ENCODE results near the gene LDLRAD3. TPM values are rescaled to one million over a fixed set of nuclear protein-coding genes. Genes with fewer than 3 reads are reported as not detected.

Gene LDLRAD3
- total RNA-seq, 1 donor from 2014 or later: 21.6 TPM

- Histone ChIP-seq H3K9me3 (no peaks in the 10 kb centered on the region), H3K4me3 (no peak overlapping the region), H3K36me3 (no peaks in the 10 kb centered on the region), H3K27ac (no peak overlapping the region), H3K4me1 (no peaks in the 10 kb centered on the region), H3K27me3 (no peaks in the 10 kb centered on the region)
- no peak for DNase-seq (ENCODE audit: low spot score in 2 of 2)
- TF ChIP-seq, protein P1, sequence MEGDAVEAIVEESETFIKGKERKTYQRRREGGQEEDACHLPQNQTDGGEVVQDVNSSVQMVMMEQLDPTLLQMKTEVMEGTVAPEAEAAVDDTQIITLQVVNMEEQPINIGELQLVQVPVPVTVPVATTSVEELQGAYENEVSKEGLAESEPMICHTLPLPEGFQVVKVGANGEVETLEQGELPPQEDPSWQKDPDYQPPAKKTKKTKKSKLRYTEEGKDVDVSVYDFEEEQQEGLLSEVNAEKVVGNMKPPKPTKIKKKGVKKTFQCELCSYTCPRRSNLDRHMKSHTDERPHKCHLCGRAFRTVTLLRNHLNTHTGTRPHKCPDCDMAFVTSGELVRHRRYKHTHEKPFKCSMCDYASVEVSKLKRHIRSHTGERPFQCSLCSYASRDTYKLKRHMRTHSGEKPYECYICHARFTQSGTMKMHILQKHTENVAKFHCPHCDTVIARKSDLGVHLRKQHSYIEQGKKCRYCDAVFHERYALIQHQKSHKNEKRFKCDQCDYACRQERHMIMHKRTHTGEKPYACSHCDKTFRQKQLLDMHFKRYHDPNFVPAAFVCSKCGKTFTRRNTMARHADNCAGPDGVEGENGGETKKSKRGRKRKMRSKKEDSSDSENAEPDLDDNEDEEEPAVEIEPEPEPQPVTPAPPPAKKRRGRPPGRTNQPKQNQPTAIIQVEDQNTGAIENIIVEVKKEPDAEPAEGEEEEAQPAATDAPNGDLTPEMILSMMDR (IDR thresholded peaks at IDR 0.05): no peak
- intact Hi-C loops (cut with DNase I): no loop called here
Observed at GRCh38 chr11:36110668-36111410, 167.0 kb downstream of the LDLRAD3 start.

DNA sequence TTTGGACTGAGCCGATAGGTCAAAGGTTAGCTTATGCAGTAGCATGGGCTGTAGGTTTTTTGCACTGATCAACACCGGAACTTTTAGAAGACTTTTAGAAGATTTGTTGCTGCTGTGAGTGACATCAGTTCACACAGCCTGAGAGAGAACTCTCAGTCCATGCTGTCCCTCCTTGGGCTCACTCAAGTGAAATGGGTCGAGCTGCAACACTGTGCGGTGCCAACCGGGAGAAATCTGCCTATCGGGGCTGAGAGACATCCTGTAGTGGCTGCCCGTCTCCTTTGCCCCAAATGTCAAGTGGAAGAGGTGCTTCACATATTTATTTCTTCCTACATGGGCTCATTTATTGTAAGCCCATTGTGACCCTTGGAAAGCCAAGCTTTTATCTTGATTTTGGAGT lies 170.2 kb downstream of the LDLRAD3 start:
- Histone ChIP-seq H3K27me3 (no peaks in the 10 kb centered on the region), H3K4me3 (no peak overlapping the region), H3K4me1 (no peaks in the 10 kb centered on the region), H3K36me3 (no peaks in the 10 kb centered on the region), H3K9me3 (no peaks in the 10 kb centered on the region), H3K27ac (no peak overlapping the region)
- TF ChIP-seq, protein P1 (IDR thresholded peaks at IDR 0.05): no peak
- intact Hi-C loops (cut with DNase I): no loop called here
- no peak for DNase-seq (ENCODE audit: low spot score in 2 of 2)

GRCh38 chr11:36115378-36115801 lies 171.5 kb downstream of the LDLRAD3 start:
- no peaks in the 10 kb centered on the region for H3K36me3 ChIP-seq
- H3K4me1 ChIP-seq: no peaks in the 10 kb centered on the region
- H3K27ac ChIP-seq: no peak overlapping the region
- DNase-seq (ENCODE audit: low spot score in 2 of 2): no peak
- intact Hi-C loops (cut with DNase I): no loop called here
- H3K4me3 ChIP-seq: no peak overlapping the region
- TF ChIP-seq, protein P1 (IDR thresholded peaks at IDR 0.05): no peak
- H3K27me3 ChIP-seq: no peaks in the 10 kb centered on the region
- H3K9me3 ChIP-seq: no peaks in the 10 kb centered on the region

DNA sequence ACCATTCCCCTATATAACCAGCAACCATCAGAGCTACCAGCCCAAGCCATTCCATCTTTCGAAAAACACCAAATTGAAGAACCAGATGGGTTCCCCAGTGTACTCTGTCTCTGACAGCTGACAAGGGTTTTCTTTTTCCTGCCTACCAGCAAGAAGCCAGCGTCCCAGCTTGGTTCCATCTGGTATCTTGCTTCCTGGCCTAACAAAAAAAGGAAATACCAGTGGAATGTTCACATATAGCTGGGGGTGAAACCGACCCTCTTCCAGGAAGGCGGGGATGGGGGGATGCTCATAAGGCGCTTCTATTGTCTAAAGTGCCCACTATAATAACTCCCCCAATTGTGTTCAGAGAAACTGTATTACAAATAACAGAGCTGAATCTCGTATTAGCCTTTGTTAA lies 172.3 kb downstream of the LDLRAD3 start:
- H3K27ac ChIP-seq: no peak overlapping the region
- H3K4me1 ChIP-seq: no peaks in the 10 kb centered on the region
- H3K36me3 ChIP-seq: no peaks in the 10 kb centered on the region
- intact Hi-C loops (cut with DNase I): no loop called here
- H3K27me3 ChIP-seq: no peaks in the 10 kb centered on the region
- H3K4me3 ChIP-seq: no peak overlapping the region
- DNase-seq (ENCODE audit: low spot score in 2 of 2): no peak
- H3K9me3 ChIP-seq: no peaks in the 10 kb centered on the region
- TF ChIP-seq, protein P1 (IDR thresholded peaks at IDR 0.05): no peak

DNA sequence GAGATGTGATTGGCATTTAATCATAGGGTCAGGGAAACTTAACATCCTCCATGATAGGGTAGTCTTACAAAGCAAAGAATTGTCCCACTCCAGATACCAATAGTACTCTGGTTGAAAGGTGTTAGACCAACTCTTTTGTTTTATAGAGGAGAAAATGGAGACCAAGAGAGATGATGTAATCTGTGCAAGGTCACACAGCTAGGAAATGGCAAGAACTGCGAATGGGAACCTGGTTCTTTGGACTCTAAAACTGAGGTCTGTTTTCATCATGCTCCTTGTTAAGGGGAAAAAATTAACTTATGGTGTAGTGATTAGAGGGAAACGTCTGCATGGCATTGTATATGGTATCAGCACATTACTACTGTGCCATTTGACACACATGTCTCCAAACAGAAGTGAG lies 174.2 kb downstream of the LDLRAD3 start:
- Histone ChIP-seq H3K27me3 (no peaks in the 10 kb centered on the region), H3K27ac (no peak overlapping the region), H3K4me3 (no peak overlapping the region), H3K4me1 (peaks cover 0 to 2% of the 10 kb centered on the region in 2 donors), H3K36me3 (no peaks in the 10 kb centered on the region), H3K9me3 (no peaks in the 10 kb centered on the region)
- DNase-seq (ENCODE audit: low spot score in 2 of 2): no peak
- intact Hi-C loops (cut with DNase I): no loop called here
- TF ChIP-seq, protein P1 (IDR thresholded peaks at IDR 0.05): no peak
